Measurements from ENCODE around the gene PSG6.
"Not testable (repeated sequence)": the region's sequence is repeated elsewhere in the genome, so short reads cannot be mapped to it uniquely, and the experiment has no call there.

- TF ChIP-seq, protein P1, sequence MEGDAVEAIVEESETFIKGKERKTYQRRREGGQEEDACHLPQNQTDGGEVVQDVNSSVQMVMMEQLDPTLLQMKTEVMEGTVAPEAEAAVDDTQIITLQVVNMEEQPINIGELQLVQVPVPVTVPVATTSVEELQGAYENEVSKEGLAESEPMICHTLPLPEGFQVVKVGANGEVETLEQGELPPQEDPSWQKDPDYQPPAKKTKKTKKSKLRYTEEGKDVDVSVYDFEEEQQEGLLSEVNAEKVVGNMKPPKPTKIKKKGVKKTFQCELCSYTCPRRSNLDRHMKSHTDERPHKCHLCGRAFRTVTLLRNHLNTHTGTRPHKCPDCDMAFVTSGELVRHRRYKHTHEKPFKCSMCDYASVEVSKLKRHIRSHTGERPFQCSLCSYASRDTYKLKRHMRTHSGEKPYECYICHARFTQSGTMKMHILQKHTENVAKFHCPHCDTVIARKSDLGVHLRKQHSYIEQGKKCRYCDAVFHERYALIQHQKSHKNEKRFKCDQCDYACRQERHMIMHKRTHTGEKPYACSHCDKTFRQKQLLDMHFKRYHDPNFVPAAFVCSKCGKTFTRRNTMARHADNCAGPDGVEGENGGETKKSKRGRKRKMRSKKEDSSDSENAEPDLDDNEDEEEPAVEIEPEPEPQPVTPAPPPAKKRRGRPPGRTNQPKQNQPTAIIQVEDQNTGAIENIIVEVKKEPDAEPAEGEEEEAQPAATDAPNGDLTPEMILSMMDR (conservative IDR thresholded peaks at IDR 0.05; ENCODE audit: low read depth, low read length) = not testable (repeated sequence)
- TF ChIP-seq EZH2 (IDR thresholded peaks at IDR 0.05; ENCODE audit: borderline replicate concordance, low read depth, low read length, poor library complexity, severe bottlenecking) = not testable (repeated sequence)
Observed at GRCh38 chr19:42933412-42933811, 15.7 kb upstream of the PSG6 start.

Data from A673 (cell line).